H1 (cell line): Measurements from ENCODE around the gene DUS1L. TPM values are rescaled to one million over a fixed set of nuclear protein-coding genes. Genes with fewer than 3 reads are reported as not detected.

ENCODE experiments used
- CTCF ChIA-PET: fragments of 300-600 bp; sonication (Branson Sonifier 250); formaldehyde crosslinking; loops from one replicate; lab custom pipeline; 2021; ENCODE audit not compliant: partially characterized antibody; lab: Charles Lee
- POLR2A ChIA-PET: fragments of 300-600 bp; sonication (Branson Sonifier 250); formaldehyde crosslinking; loops from one replicate; lab custom pipeline; 2021; ENCODE audit warnings: inconsistent platforms; ENCODE audit not compliant: partially characterized antibody; lab: Charles Lee
- DNase-seq, 2 experiments: peaks; one replicate each; pipeline versions ENCODE4 v3.0.0 to v3.0.0-alpha.2; 2010 to 2022; ENCODE audit warnings: low spot score in 2 of 2, low read depth in 1 of 2, mixed read lengths in 1 of 2
- FAIRE-seq: peaks from 2 replicates; lab custom pipeline; 2011; peaks lifted over from hg19 to GRCh38; lab: Jason Lieb, UNC
- H2AFZ ChIP-seq: 2 replicates; pipeline ENCODE4 v1.8.1; 2012; ENCODE audit warnings: low read length, inconsistent platforms
- H2AK5ac ChIP-seq: 2 replicates; pipeline ENCODE4 v1.6.1; 2013; ENCODE audit warnings: low read depth, low read length
- H2BK120ac ChIP-seq: replicated peaks from 2 replicates; pipeline ENCODE3; 2013; ENCODE audit warnings: low read depth, low read length, inconsistent platforms
- H2BK12ac ChIP-seq: 2 replicates; pipeline ENCODE4 v1.6.1; 2013; ENCODE audit warnings: low read depth, low read length
- H2BK15ac ChIP-seq: 2 replicates; pipeline ENCODE4 v1.6.1; 2013; ENCODE audit warnings: low read length
- H2BK20ac ChIP-seq: 2 replicates; pipeline ENCODE4 v1.6.1; 2013; ENCODE audit warnings: low read length
- H2BK5ac ChIP-seq: 2 replicates; pipeline ENCODE4 v1.6.1; 2013; ENCODE audit warnings: low read depth, low read length
- H3K14ac ChIP-seq: 2 replicates; pipeline ENCODE4 v1.6.1; 2013; ENCODE audit warnings: inconsistent platforms; ENCODE audit not compliant: insufficient read length
- H3K18ac ChIP-seq: 2 replicates; pipeline ENCODE4 v1.6.1; 2013; ENCODE audit warnings: low read length; ENCODE audit errors: extremely low read depth
- H3K23ac ChIP-seq: 2 replicates; pipeline ENCODE4 v1.6.1; 2013; ENCODE audit warnings: inconsistent platforms; ENCODE audit not compliant: insufficient read length
- H3K23me2 ChIP-seq: 2 replicates; pipeline ENCODE4 v1.6.1; 2013; ENCODE audit warnings: low read depth, low read length
- H3K27ac ChIP-seq: 2 replicates; pipeline ENCODE4 v1.6.1; 2011; ENCODE audit warnings: low read depth, low read length, inconsistent platforms
- H3K27me3 ChIP-seq, 4 experiments: replicated peaks in 1 of 4; 1 replicate in 1 of 4; 2 replicates in 3 of 4; pipeline versions ENCODE4 v1.6.1 to v1.8.1; 2011 to 2013; ENCODE audit warnings: low read length in 3 of 4, mild to moderate bottlenecking in 3 of 4, inconsistent platforms in 2 of 4, mixed read lengths in 2 of 4, moderate library complexity in 1 of 4; ENCODE audit not compliant: control insufficient read depth in 3 of 4, insufficient read depth in 3 of 4; ENCODE audit errors: extremely low read depth in 1 of 4
- H3K36me3 ChIP-seq, 4 experiments: 2 replicates each; pipeline versions ENCODE4 v1.6.1 to v1.8.1; 2011 to 2013; ENCODE audit warnings: mild to moderate bottlenecking in 4 of 4, low read length in 3 of 4, moderate library complexity in 2 of 4, control low read depth in 1 of 4, inconsistent platforms in 1 of 4; ENCODE audit not compliant: insufficient read depth in 4 of 4, control insufficient read depth in 2 of 4
- H3K4ac ChIP-seq: replicated peaks from 2 replicates; pipeline ENCODE3; 2013; ENCODE audit warnings: low read length, low read depth, mixed read lengths, inconsistent platforms; ENCODE audit not compliant: insufficient read length
- H3K4me1 ChIP-seq, 4 experiments: replicated peaks in 1 of 4; 1 replicate in 1 of 4; 2 replicates in 3 of 4; pipeline versions ENCODE4 v1.6.1 to v1.8.1; 2011 to 2013; ENCODE audit warnings: low read length in 3 of 4, inconsistent platforms in 2 of 4, mixed read lengths in 1 of 4; ENCODE audit not compliant: insufficient read depth in 4 of 4, control insufficient read depth in 3 of 4
- H3K4me2 ChIP-seq, 2 experiments: 2 replicates each; pipeline versions ENCODE4 v1.6.1 to v1.8.1; 2011 to 2013; ENCODE audit warnings: low read depth in 2 of 2, low read length in 2 of 2, control low read depth in 1 of 2, inconsistent platforms in 1 of 2, mild to moderate bottlenecking in 1 of 2; ENCODE audit not compliant: insufficient read depth in 1 of 2
- H3K4me3 ChIP-seq, 4 experiments: fragments of 200-600, 300-600 bp in 1 of 4; sonication (generic), shearing (Covaris generic), sonication (Bioruptor Twin) in 1 of 4; 2 replicates each; pipeline versions ENCODE4 v1.5.1 to v1.8.1; 2011 to 2016; ENCODE audit warnings: low read length in 4 of 4, low read depth in 3 of 4, control low read depth in 2 of 4, inconsistent platforms in 2 of 4, mild to moderate bottlenecking in 2 of 4, mixed read lengths in 1 of 4, moderate library complexity in 1 of 4; ENCODE audit not compliant: insufficient read depth in 2 of 4; ENCODE audit errors: extremely low read depth in 1 of 4
- H3K56ac ChIP-seq: replicated peaks from 2 replicates; pipeline ENCODE3; 2013; ENCODE audit warnings: low read depth, mild to moderate bottlenecking, mixed read lengths, low read length, inconsistent platforms; ENCODE audit not compliant: insufficient read length
- H3K79me1 ChIP-seq: 2 replicates; pipeline ENCODE4 v1.6.1; 2013; ENCODE audit warnings: low read depth, low read length, control low read depth
- H3K79me2 ChIP-seq, 2 experiments: 2 replicates each; pipeline versions ENCODE4 v1.6.1 to v1.8.1; 2012 to 2013; ENCODE audit warnings: low read length in 2 of 2, mild to moderate bottlenecking in 2 of 2, inconsistent platforms in 1 of 2; ENCODE audit not compliant: insufficient read depth in 2 of 2, control insufficient read depth in 1 of 2
- H3K9ac ChIP-seq, 4 experiments: replicated peaks in 1 of 4; 1 replicate in 1 of 4; 2 replicates in 3 of 4; pipeline versions ENCODE4 v1.6.1 to v1.8.1; 2011 to 2013; ENCODE audit warnings: low read depth in 3 of 4, low read length in 3 of 4, control low read depth in 2 of 4, mild to moderate bottlenecking in 2 of 4, moderate library complexity in 2 of 4, inconsistent platforms in 1 of 4; ENCODE audit errors: extremely low read depth in 1 of 4
- H3K9me3 ChIP-seq, 2 experiments: 2 replicates each; pipeline versions ENCODE4 v1.6.1 to v1.8.1; 2012 to 2013; ENCODE audit warnings: mild to moderate bottlenecking in 2 of 2, moderate library complexity in 2 of 2, control low read depth in 1 of 2, inconsistent platforms in 1 of 2, low read depth in 1 of 2, low read length in 1 of 2, mixed read lengths in 1 of 2; ENCODE audit not compliant: insufficient read depth in 2 of 2
- H4K20me1 ChIP-seq, 2 experiments: replicated peaks in 1 of 2; 2 replicates each; pipeline versions ENCODE3 to v1.8.1; 2011 to 2013; ENCODE audit warnings: inconsistent platforms in 2 of 2, low read length in 2 of 2, mild to moderate bottlenecking in 1 of 2; ENCODE audit not compliant: insufficient read depth in 2 of 2, control insufficient read depth in 1 of 2
- H4K5ac ChIP-seq: 2 replicates; pipeline ENCODE4 v1.6.1; 2013; ENCODE audit warnings: low read length, low read depth, mixed read lengths, inconsistent platforms; ENCODE audit not compliant: insufficient read length
- H4K8ac ChIP-seq: 2 replicates; pipeline ENCODE4 v1.8.0; 2013; ENCODE audit warnings: mild to moderate bottlenecking, moderate library complexity, low read length, inconsistent platforms; ENCODE audit not compliant: insufficient read depth; ENCODE audit errors: extremely low read depth
- H4K91ac ChIP-seq: replicated peaks from 2 replicates; pipeline ENCODE3; 2013; ENCODE audit warnings: low read length, mixed read lengths, inconsistent platforms; ENCODE audit not compliant: insufficient read length
- CTBP2 ChIP-seq: IDR thresholded peaks from 2 replicates; pipeline ENCODE4 v1.7.0; 2011; ENCODE audit warnings: borderline replicate concordance, mild to moderate bottlenecking, moderate library complexity, mixed read lengths, low read length; ENCODE audit not compliant: insufficient read depth, insufficient read length
- KDM1A ChIP-seq: fragments of 200-600, 300-600 bp; sonication (generic); IDR thresholded peaks from 2 replicates; pipeline ENCODE4 v1.7.1; 2016; ENCODE audit warnings: mild to moderate bottlenecking, low read length, borderline replicate concordance
- PHF8 ChIP-seq: fragments of 200-600 bp; sonication (generic); conservative IDR thresholded peaks from 2 replicates; pipeline ENCODE4 v1.7.1; 2012; ENCODE audit warnings: low read depth, mild to moderate bottlenecking, inconsistent platforms, low read length, moderate library complexity
- POLR2A ChIP-seq, 2 experiments: IDR thresholded peaks; 1 replicate in 1 of 2; 2 replicates in 1 of 2; pipeline ENCODE4 v1.6.1; 2011; ENCODE audit warnings: low read depth in 2 of 2, low read length in 2 of 2, mild to moderate bottlenecking in 2 of 2; ENCODE audit errors: control extremely low read depth in 1 of 2
- POU5F1 ChIP-seq: IDR thresholded peaks from 2 replicates; pipeline ENCODE4 v1.6.1; 2011; ENCODE audit warnings: low read depth, mild to moderate bottlenecking, low read length, moderate library complexity
- WGBS, 2 experiments: shearing (Covaris generic) in 1 of 2; methylation state at CpG; one replicate each; pipeline versions ENCODE4 v1.1.6 to v1.1.7; 2013 to 2015; ENCODE audit warnings: low lambda C conversion rate in 2 of 2, mixed read lengths in 2 of 2, inconsistent platforms in 1 of 2, low coverage in 1 of 2, missing lambda C conversion rate in 1 of 2; ENCODE audit not compliant: insufficient replicate concordance in 2 of 2, insufficient coverage in 1 of 2, insufficient read length in 1 of 2; ENCODE audit errors: extremely low coverage in 1 of 2, missing lambda C conversion rate in 1 of 2; 5-methylcytosine and 5-hydroxymethylcytosine counted together
- polyA plus RNA-seq, 7 experiments: library from polyadenylated mRNA; depleted of rRNA in 3 of 7; stranded (reverse) in 5 of 7; unstranded in 2 of 7; fragments of >200 nt in 5 of 7; fragments of 200-250 nt in 2 of 7; gene quantifications; 1 replicate in 5 of 7; 2 replicates in 1 of 7; 4 replicates in 1 of 7; pipeline versions ENCODE4 v1.2.1 to v1.2.3, GENCODE V29; 2011 to 2013; ENCODE audit warnings: missing spikeins in 2 of 7, mixed read lengths in 2 of 7
- total RNA-seq: library from RNA; stranded (reverse); fragmentation: NEBNext Ultra II Directional; extraction: Animal tissue kit (Norgen Biotek cat#: 25700); gene quantifications from 2 replicates; pipeline ENCODE4 v1.2.1, GENCODE V29; 2021

DUS1L gene
- total and polyA plus RNA-seq, 2 of the 8 experiments (the other 6 are each of a cell fraction or from before 2014, with no cell fraction given), result 34.5 to 69.1 TPM

GRCh38 chr17:82081966-82082365 lies 16.4 kb upstream of the DUS1L start:
- FAIRE-seq, result no peak
- H4K8ac ChIP-seq, result no peak overlapping the region; the same call in 1 of the 2 replicates
- H4K91ac ChIP-seq, result no peak overlapping the region
- DNase-seq, result no peak
- H4K20me1 ChIP-seq, result peaks cover 30 to 62% of the 10 kb centered on the region in 2 experiments
- H4K5ac ChIP-seq, result no peak overlapping the region
- TF ChIP-seq PHF8, result no peak
- TF ChIP-seq CTBP2, result no peak
- TF ChIP-seq POLR2A (IDR thresholded peaks at IDR 0.05; ENCODE audit: control extremely low read depth in 1 of 2, low read depth in 2 of 2, low read length in 2 of 2), result peak in 1 of 2 experiments; percentile 51; a peak in 1 of 3 replicates
- no peak for TF ChIP-seq POU5F1
- no peak for TF ChIP-seq KDM1A
- no peak overlapping the region for H3K23ac ChIP-seq
- no peak overlapping the region for H3K14ac ChIP-seq
- H3K27me3 ChIP-seq, result no peaks in the 10 kb centered on the region
- no peaks in the 10 kb centered on the region for H3K9me3 ChIP-seq
- ChIA-PET CTCF (interaction anchor here (1.0 to 2.9 kb wide), 4 partner anchors 15 to 72 kb away, joined by 3 to 13 read pairs (median 6); no protein-coding TSS in a partner anchor), POLR2A (interaction anchor here (0.6 to 12.5 kb wide), 7 partner anchors 7 to 34 kb away, joined by 3 to 105 read pairs (median 8); partner anchors contain the start of gene FASN)
- H2AFZ ChIP-seq, result no peak overlapping the region
- H2BK12ac ChIP-seq, result no peak overlapping the region
- no peak overlapping the region for H3K56ac ChIP-seq
- no peak overlapping the region for H2AK5ac ChIP-seq
- H3K4me3 ChIP-seq, result no peak overlapping the region
- no peak overlapping the region for H3K9ac ChIP-seq
- no peak overlapping the region for H2BK20ac ChIP-seq
- no peak overlapping the region for H3K27ac ChIP-seq
- no peak overlapping the region for H2BK120ac ChIP-seq
- H2BK5ac ChIP-seq, result no peak overlapping the region
- no peak overlapping the region for H2BK15ac ChIP-seq
- H3K18ac ChIP-seq, result no peak overlapping the region
- WGBS, 2 experiments, result 93% methylated on average over 17 of the region's 22 CpGs; no CpG with 5 or more reads in 1 of the 2 experiments
- H3K23me2 ChIP-seq, result no peaks in the 10 kb centered on the region
- no peaks in the 10 kb centered on the region for H3K79me2 ChIP-seq
- H3K36me3 ChIP-seq, result peaks cover 60 to 91% (median 76%) of the 10 kb centered on the region in 4 experiments
- H3K4me1 ChIP-seq, result no peaks in the 10 kb centered on the region
- H3K79me1 ChIP-seq, result peaks cover 7% of the 10 kb centered on the region
- H3K4ac ChIP-seq, result no peak overlapping the region
- no peak overlapping the region for H3K4me2 ChIP-seq
